Smooth muscle cell (in vitro differentiated cells): ENCODE data around the gene CSGALNACT2. TPM values are rescaled to one million over a fixed set of nuclear protein-coding genes. Genes with fewer than 3 reads are reported as not detected.

Source experiments
- DNase-seq: peaks from one replicate; lab custom pipeline; 2025; ENCODE audit not compliant: unreplicated experiment; lab: John Stamatoyannopoulos, UW
- H2AFZ ChIP-seq: fragments of 200-600 bp; sonication (generic); 2 replicates; pipeline ENCODE4 v1.6.0; 2016; ENCODE audit warnings: antibody characterized with exemption, low read depth, mild to moderate bottlenecking
- H3F3A ChIP-seq: fragments of 200-600 bp; sonication (generic); 2 replicates; pipeline ENCODE4 v1.6.0; 2017; ENCODE audit warnings: antibody characterized with exemption, low read depth
- H3K27ac ChIP-seq: fragments of 200-600 bp; sonication (generic); 2 replicates; pipeline ENCODE4 v1.5.1; 2016; ENCODE audit warnings: low read depth, mild to moderate bottlenecking
- H3K27me3 ChIP-seq: fragments of 200-600 bp; sonication (generic); 2 replicates; pipeline ENCODE4 v1.6.1; 2016; ENCODE audit warnings: low read depth, mild to moderate bottlenecking
- H3K36me3 ChIP-seq: fragments of 200-600 bp; sonication (generic); 2 replicates; pipeline ENCODE4 v1.5.1; 2016; ENCODE audit warnings: low read depth
- H3K4me1 ChIP-seq: fragments of 200-600 bp; sonication (generic); 2 replicates; pipeline ENCODE4 v1.5.1; 2016; ENCODE audit warnings: low read depth
- H3K4me2 ChIP-seq: fragments of 200-600 bp; sonication (generic); 2 replicates; pipeline ENCODE4 v1.6.0; 2016; ENCODE audit warnings: mild to moderate bottlenecking
- H3K4me3 ChIP-seq: fragments of 200-600 bp; sonication (generic); 2 replicates; pipeline ENCODE4 v1.5.1; 2016; ENCODE audit warnings: mild to moderate bottlenecking
- H3K79me2 ChIP-seq: fragments of 200-600 bp; sonication (generic); 2 replicates; pipeline ENCODE4 v1.6.0; 2016; ENCODE audit warnings: low read depth, mild to moderate bottlenecking
- H3K9ac ChIP-seq: fragments of 200-600 bp; sonication (generic); 2 replicates; pipeline ENCODE4 v1.6.0; 2016; ENCODE audit warnings: low read depth
- H3K9me3 ChIP-seq: fragments of 200-600 bp; sonication (generic); replicated peaks from 2 replicates; pipeline ENCODE4 v1.5.1; 2016; ENCODE audit warnings: low read depth
- H4K20me1 ChIP-seq: fragments of 200-600 bp; sonication (generic); 2 replicates; pipeline ENCODE4 v1.6.0; 2016; ENCODE audit warnings: low read depth
- WGBS: methylation state at CpG from one replicate; pipeline ENCODE4 v1.1.7; 2016; ENCODE audit warnings: low lambda C conversion rate; 5-methylcytosine and 5-hydroxymethylcytosine counted together
- polyA plus RNA-seq: library from polyadenylated mRNA; unstranded; fragments of >200 nt; fragmentation: Nextera tagmentation; extraction: Ambion mirVana; gene quantifications from 2 replicates; pipeline ENCODE4 v1.2.1, GENCODE V29; 2016
- total RNA-seq: library from RNA; depleted of rRNA; stranded (reverse); fragments of >200 nt; gene quantifications from 2 replicates; pipeline ENCODE4 v1.2.3, GENCODE V29; 2014
- TF ChIP-seq, protein P1 (sequence below): fragments of 200-600 bp; sonication (generic); IDR thresholded peaks from 2 replicates; pipeline ENCODE4 v1.5.1; 2017; ENCODE audit warnings: borderline replicate concordance, mild to moderate bottlenecking, antibody characterized with exemption; ENCODE audit not compliant: insufficient read depth, poor library complexity, severe bottlenecking

The CSGALNACT2 gene
- total and polyA plus RNA-seq, 2 experiments from 2014 or later: 35.6 to 40.4 TPM

DNA sequence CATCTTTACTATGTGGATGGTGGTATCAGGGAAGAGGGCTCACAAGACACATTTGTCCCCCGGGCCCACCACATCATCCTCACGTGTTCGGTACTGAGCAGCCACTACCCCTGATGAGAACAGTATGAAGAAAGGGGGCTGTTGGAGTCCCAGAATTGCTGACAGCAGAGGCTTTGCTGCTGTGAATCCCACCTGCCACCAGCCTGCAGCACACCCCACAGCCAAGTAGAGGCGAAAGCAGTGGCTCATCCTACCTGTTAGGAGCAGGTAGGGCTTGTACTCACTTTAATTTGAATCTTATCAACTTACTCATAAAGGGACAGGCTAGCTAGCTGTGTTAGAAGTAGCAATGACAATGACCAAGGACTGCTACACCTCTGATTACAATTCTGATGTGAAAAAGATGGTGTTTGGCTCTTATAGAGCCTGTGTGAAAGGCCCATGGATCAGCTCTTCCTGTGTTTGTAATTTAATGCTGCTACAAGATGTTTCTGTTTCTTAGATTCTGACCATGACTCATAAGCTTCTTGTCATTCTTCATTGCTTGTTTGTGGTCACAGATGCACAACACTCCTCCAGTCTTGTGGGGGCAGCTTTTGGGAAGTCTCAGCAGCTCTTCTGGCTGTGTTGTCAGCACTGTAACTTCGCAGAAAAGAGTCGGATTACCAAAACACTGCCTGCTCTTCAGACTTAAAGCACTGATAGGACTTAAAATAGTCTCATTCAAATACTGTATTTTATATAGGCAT lies 9.1 kb upstream of the CSGALNACT2 start:
- Histone ChIP-seq H3K27ac (peak overlapping the region; percentile 90), H3K9me3 (no peaks in the 10 kb centered on the region), H3K27me3 (no peaks in the 10 kb centered on the region), H3K4me2 (peak overlapping the region; percentile 82), H3F3A (peaks cover 11% of the 10 kb centered on the region), H3K79me2 (no peaks in the 10 kb centered on the region), H3K4me3 (no peak overlapping the region), H3K36me3 (no peaks in the 10 kb centered on the region), H2AFZ (no peak overlapping the region), H3K4me1 (no peaks in the 10 kb centered on the region), H4K20me1 (no peaks in the 10 kb centered on the region), H3K9ac (peak overlapping the region; percentile 48)
- TF ChIP-seq, protein P1, sequence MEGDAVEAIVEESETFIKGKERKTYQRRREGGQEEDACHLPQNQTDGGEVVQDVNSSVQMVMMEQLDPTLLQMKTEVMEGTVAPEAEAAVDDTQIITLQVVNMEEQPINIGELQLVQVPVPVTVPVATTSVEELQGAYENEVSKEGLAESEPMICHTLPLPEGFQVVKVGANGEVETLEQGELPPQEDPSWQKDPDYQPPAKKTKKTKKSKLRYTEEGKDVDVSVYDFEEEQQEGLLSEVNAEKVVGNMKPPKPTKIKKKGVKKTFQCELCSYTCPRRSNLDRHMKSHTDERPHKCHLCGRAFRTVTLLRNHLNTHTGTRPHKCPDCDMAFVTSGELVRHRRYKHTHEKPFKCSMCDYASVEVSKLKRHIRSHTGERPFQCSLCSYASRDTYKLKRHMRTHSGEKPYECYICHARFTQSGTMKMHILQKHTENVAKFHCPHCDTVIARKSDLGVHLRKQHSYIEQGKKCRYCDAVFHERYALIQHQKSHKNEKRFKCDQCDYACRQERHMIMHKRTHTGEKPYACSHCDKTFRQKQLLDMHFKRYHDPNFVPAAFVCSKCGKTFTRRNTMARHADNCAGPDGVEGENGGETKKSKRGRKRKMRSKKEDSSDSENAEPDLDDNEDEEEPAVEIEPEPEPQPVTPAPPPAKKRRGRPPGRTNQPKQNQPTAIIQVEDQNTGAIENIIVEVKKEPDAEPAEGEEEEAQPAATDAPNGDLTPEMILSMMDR: no peak
- WGBS: 64% methylated on average over 6 of the region's 6 CpGs
- no peak for DNase-seq

DNA sequence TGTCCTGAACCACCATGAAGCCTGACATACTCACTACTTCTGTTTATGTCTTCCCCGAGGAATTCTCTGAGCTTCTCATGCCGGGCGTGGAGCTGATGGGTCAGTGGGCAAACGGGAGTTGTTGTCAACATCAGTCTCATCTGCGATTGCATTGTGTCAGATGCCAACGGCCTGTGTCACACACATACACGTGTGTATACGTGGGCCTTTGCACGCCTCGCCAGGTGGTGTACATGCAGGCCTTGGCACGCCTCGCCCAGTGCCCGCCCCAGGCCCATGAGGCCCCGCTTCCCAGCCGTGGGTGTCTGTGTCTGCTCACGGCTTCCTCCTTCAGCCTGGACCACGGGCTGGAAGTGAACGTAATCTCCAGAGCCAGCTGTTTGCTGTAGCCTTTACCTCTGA lies 7.5 kb upstream of the CSGALNACT2 start:
- 65% methylated on average over 18 of the region's 18 CpGs for WGBS
- no peaks in the 10 kb centered on the region for H3K4me1 ChIP-seq
- no peaks in the 10 kb centered on the region for H3K9me3 ChIP-seq
- H3K9ac ChIP-seq: no peak overlapping the region
- peaks cover 11% of the 10 kb centered on the region for H3F3A ChIP-seq
- no peaks in the 10 kb centered on the region for H3K79me2 ChIP-seq
- H4K20me1 ChIP-seq: no peaks in the 10 kb centered on the region
- H3K4me2 ChIP-seq: no peak overlapping the region
- no peaks in the 10 kb centered on the region for H3K36me3 ChIP-seq
- H2AFZ ChIP-seq: no peak overlapping the region
- H3K27ac ChIP-seq: peak overlapping the region; percentile 90
- TF ChIP-seq, protein P1: no peak
- no peaks in the 10 kb centered on the region for H3K27me3 ChIP-seq
- no peak overlapping the region for H3K4me3 ChIP-seq
- DNase-seq: no peak

DNA sequence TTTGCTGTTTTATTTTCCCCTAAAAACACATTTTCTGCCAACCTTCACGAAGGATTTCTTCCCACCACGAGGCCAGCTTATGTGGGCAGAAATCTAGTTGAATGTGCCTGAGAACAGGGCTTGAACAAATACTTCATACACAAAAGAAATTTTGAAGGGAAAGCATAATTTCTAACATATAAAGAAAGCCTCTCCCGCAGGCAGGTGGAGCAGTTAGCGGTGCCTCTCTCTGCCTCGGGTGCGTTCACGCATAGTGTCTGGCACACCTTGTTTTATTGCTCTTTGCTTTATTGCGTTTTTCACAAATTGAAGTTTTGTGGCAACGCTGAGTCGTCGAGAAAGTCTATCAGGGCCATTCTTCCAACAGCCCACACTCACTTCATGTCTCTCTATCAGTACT lies 7.0 kb upstream of the CSGALNACT2 start:
- DNase-seq: no peak
- Histone ChIP-seq H2AFZ (no peak overlapping the region), H3K79me2 (no peaks in the 10 kb centered on the region), H3K4me1 (no peaks in the 10 kb centered on the region), H3K27ac (peak overlapping the region; percentile 90), H3F3A (peaks cover 11% of the 10 kb centered on the region), H4K20me1 (no peaks in the 10 kb centered on the region), H3K27me3 (no peaks in the 10 kb centered on the region), H3K4me2 (no peak overlapping the region), H3K4me3 (no peak overlapping the region), H3K9ac (no peak overlapping the region), H3K9me3 (no peaks in the 10 kb centered on the region), H3K36me3 (no peaks in the 10 kb centered on the region)
- TF ChIP-seq, protein P1: no peak
- WGBS: 81% methylated on average over 11 of the region's 11 CpGs

DNA sequence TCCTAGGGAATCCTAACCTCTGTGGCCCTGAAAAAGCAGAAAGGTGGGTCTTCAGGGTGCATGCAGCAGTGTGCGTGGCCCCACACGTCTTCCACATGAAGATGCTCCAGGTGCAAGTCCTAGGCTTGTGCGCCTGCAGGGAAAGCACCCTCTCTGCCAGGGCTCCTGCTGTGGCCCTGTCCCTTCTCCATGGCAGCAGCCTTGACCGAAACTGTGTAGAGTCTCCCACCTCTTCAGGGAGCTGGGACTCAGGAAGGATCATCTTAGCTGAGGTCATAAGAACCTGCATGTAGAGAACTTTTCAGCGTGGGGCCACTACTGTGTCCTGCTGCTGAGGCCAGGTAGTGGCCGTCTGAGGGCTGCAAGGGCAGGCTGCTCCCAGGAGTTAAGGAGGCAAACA lies 6.3 kb upstream of the CSGALNACT2 start:
- TF ChIP-seq, protein P1: no peak
- WGBS: 95% methylated on average over 6 of the region's 6 CpGs

More for the DNA sequence above, 6.3 kb upstream of the CSGALNACT2 start:
- no peak for DNase-seq
- Histone ChIP-seq H3K79me2 (peaks cover 6% of the 10 kb centered on the region), H3K4me3 (no peak overlapping the region), H3K27ac (no peak overlapping the region), H3F3A (peaks cover 17% of the 10 kb centered on the region), H3K9ac (no peak overlapping the region), H3K27me3 (no peaks in the 10 kb centered on the region), H3K4me2 (no peak overlapping the region), H2AFZ (no peak overlapping the region), H3K36me3 (no peaks in the 10 kb centered on the region), H3K4me1 (peaks cover 6% of the 10 kb centered on the region), H3K9me3 (no peaks in the 10 kb centered on the region), H4K20me1 (no peaks in the 10 kb centered on the region)
